DND-41 (cell line): ENCODE results near the gene MAN1B1.
A peak's percentile ranks its signal among the peaks of the same experiment; 100 is the strongest.

ENCODE experiments used
- ATAC-seq: fragments of 200-7000 bp; cut with Tn5 transposase; 3 replicates; pipeline ENCODE4 v1.9.1; 2021; ENCODE audit warnings: low read depth; ENCODE audit not compliant: insufficient read depth
- DNase-seq: peaks from one replicate; pipeline ENCODE4 v3.0.0-alpha.2; 2020
- H2AFZ ChIP-seq: 2 replicates; pipeline ENCODE4 v1.6.0; 2012; ENCODE audit warnings: low read depth, low read length
- H3K27ac ChIP-seq: 2 replicates; pipeline ENCODE4 v1.5.1; 2012; ENCODE audit warnings: low read length, inconsistent platforms
- H3K27me3 ChIP-seq: fragments of 200-600 bp; sonication (generic); 2 replicates; pipeline ENCODE4 v1.6.0; 2012; ENCODE audit warnings: low read length, mild to moderate bottlenecking, inconsistent platforms; ENCODE audit not compliant: insufficient read depth, poor library complexity
- H3K36me3 ChIP-seq: 2 replicates; pipeline ENCODE4 v1.5.1; 2012; ENCODE audit warnings: low read length, inconsistent platforms; ENCODE audit not compliant: insufficient read depth
- H3K4me1 ChIP-seq: 2 replicates; pipeline ENCODE4 v1.5.1; 2012; ENCODE audit warnings: mild to moderate bottlenecking, low read length; ENCODE audit not compliant: insufficient read depth
- H3K4me2 ChIP-seq: 2 replicates; pipeline ENCODE4 v1.6.0; 2012; ENCODE audit warnings: mild to moderate bottlenecking, moderate library complexity, low read length, inconsistent platforms; ENCODE audit not compliant: insufficient read depth
- H3K4me3 ChIP-seq, 2 experiments: fragments of 200-600 bp in 1 of 2; shearing (Covaris generic) in 1 of 2; 2 replicates each; pipeline ENCODE4 v1.5.1; 2012 to 2016; ENCODE audit warnings: inconsistent platforms in 2 of 2, low read length in 2 of 2, mild to moderate bottlenecking in 2 of 2, low read depth in 1 of 2, moderate library complexity in 1 of 2
- H3K79me2 ChIP-seq: 2 replicates; pipeline ENCODE4 v1.6.0; 2012; ENCODE audit warnings: low read length, inconsistent platforms; ENCODE audit not compliant: insufficient read depth
- H3K9ac ChIP-seq: 2 replicates; pipeline ENCODE4 v1.6.0; 2012; ENCODE audit warnings: low read depth, mild to moderate bottlenecking, inconsistent platforms, low read length, moderate library complexity
- H3K9me3 ChIP-seq: 2 replicates; pipeline ENCODE4 v1.5.1; 2012; ENCODE audit warnings: low read length, moderate library complexity, mild to moderate bottlenecking, inconsistent platforms; ENCODE audit not compliant: insufficient read depth, severe bottlenecking
- H4K20me1 ChIP-seq: 2 replicates; pipeline ENCODE4 v1.6.0; 2012; ENCODE audit warnings: low read length; ENCODE audit not compliant: insufficient read depth
- EZH2 ChIP-seq: IDR thresholded peaks from 3 replicates; pipeline ENCODE4 v1.6.1; 2012; ENCODE audit warnings: borderline replicate concordance, low read depth, mild to moderate bottlenecking, moderate library complexity, low read length, inconsistent platforms; ENCODE audit not compliant: severe bottlenecking
- TF ChIP-seq, protein P1 (sequence below): IDR thresholded peaks from 2 replicates; pipeline ENCODE4 v1.5.1; 2012; ENCODE audit warnings: borderline replicate concordance, low read length, moderate library complexity, mild to moderate bottlenecking; ENCODE audit not compliant: poor library complexity, severe bottlenecking; ENCODE audit errors: extremely low read depth

MAN1B1 gene

GRCh38 chr9:137088121-137088520 is 1.3 kb downstream of the MAN1B1 start:
- Histone ChIP-seq H3K9me3 (no peaks in the 10 kb centered on the region), H3K4me1 (peaks cover 29% of the 10 kb centered on the region), H3K4me3 (peak overlapping the region in 1 of 2 experiments; percentile 69; a peak in 1 of 4 replicates), H4K20me1 (peaks cover 4% of the 10 kb centered on the region; the same call in 1 of the 2 replicates), H3K27ac (no peak overlapping the region; the same call in 1 of the 2 replicates), H3K79me2 (peaks cover 22% of the 10 kb centered on the region), H3K4me2 (peak overlapping the region; percentile 95), H3K27me3 (no peaks in the 10 kb centered on the region), H2AFZ (no peak overlapping the region), H3K9ac (peak overlapping the region; percentile 88), H3K36me3 (peaks cover 29% of the 10 kb centered on the region)
- TF ChIP-seq, protein P1, sequence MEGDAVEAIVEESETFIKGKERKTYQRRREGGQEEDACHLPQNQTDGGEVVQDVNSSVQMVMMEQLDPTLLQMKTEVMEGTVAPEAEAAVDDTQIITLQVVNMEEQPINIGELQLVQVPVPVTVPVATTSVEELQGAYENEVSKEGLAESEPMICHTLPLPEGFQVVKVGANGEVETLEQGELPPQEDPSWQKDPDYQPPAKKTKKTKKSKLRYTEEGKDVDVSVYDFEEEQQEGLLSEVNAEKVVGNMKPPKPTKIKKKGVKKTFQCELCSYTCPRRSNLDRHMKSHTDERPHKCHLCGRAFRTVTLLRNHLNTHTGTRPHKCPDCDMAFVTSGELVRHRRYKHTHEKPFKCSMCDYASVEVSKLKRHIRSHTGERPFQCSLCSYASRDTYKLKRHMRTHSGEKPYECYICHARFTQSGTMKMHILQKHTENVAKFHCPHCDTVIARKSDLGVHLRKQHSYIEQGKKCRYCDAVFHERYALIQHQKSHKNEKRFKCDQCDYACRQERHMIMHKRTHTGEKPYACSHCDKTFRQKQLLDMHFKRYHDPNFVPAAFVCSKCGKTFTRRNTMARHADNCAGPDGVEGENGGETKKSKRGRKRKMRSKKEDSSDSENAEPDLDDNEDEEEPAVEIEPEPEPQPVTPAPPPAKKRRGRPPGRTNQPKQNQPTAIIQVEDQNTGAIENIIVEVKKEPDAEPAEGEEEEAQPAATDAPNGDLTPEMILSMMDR: no peak
- no peak for TF ChIP-seq EZH2
- DNase-seq: no peak
- ATAC-seq: no peak

- H3K27ac ChIP-seq: no peak overlapping the region
- no peak for ATAC-seq
- no peak overlapping the region for H3K9ac ChIP-seq
- peak overlapping the region; percentile 12; the same call in 1 of the 2 replicates for H3K4me2 ChIP-seq
- no peaks in the 10 kb centered on the region for H3K27me3 ChIP-seq
- H4K20me1 ChIP-seq: peaks cover 4% of the 10 kb centered on the region; the same call in 1 of the 2 replicates
- H2AFZ ChIP-seq: no peak overlapping the region
- no peak overlapping the region for H3K4me3 ChIP-seq
- peaks cover 22% of the 10 kb centered on the region for H3K79me2 ChIP-seq
- H3K9me3 ChIP-seq: no peaks in the 10 kb centered on the region
- TF ChIP-seq, protein P1: no peak
- TF ChIP-seq EZH2: no peak
- H3K36me3 ChIP-seq: peaks cover 29% of the 10 kb centered on the region
- DNase-seq: no peak
- peaks cover 29% of the 10 kb centered on the region for H3K4me1 ChIP-seq
Measured at GRCh38 chr9:137089232-137089947, 2.6 kb downstream of the MAN1B1 start.

DNA sequence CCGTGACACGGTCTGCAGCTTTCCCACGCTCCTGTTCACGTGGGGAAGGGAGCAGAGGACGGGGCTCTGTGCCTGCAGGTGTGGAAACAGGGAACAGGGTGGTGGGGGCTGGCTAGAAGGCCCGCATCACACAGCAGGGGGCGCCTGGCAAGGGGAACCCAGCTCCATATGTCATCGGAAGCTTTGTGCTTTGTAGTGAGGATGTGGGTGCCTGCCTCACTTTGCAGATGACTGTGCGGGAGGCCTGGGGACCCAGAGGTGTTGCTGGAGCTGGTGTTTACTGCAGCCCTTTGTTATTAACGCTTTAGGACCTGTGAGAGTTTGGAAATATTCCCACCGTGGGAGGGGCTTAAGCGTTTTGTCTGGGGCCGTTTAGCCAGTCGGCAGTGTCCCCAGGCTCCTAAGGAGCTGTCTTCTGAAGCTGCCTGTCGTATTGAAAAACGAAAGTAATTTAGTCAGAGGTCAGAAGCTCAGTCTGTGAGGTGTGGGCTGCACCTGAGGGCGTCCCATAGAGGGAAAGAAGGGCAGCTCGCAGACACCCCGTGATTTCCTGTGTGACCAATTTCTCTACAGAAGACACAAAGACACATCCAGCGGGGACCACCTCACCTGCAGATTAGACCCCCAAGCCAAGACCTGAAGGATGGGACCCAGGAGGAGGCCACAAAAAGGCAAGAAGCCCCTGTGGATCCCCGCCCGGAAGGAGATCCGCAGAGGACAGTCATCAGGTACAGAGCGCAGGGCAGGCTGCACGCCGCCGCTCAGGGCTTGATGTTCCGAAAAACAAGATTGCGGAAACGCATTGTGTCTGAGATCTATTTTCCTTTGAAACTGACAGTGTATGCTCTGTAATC is 9.1 kb downstream of the MAN1B1 start:
- Histone ChIP-seq H3K9me3 (no peaks in the 10 kb centered on the region), H3K36me3 (peaks cover 59% of the 10 kb centered on the region), H3K4me2 (peak overlapping the region; percentile 77), H3K27me3 (no peaks in the 10 kb centered on the region), H3K9ac (peak overlapping the region; percentile 52), H3K4me3 (peak overlapping the region in 1 of 2 experiments; percentile 56; a peak in 3 of 4 replicates), H3K4me1 (peaks cover 20% of the 10 kb centered on the region), H4K20me1 (peaks cover 6% of the 10 kb centered on the region; the same call in 1 of the 2 replicates), H3K79me2 (peaks cover 13% of the 10 kb centered on the region), H2AFZ (peak overlapping the region; percentile 70), H3K27ac (peak overlapping the region; percentile 78)
- peak; percentile 89 for DNase-seq
- no peak for TF ChIP-seq EZH2
- TF ChIP-seq, protein P1: peak; percentile 82
- peak; percentile 97 for ATAC-seq
